K562 (cell line): ENCODE measurements around the gene USP10. TPM values are rescaled to one million over a fixed set of nuclear protein-coding genes. Genes with fewer than 3 reads are reported as not detected.

Experiments
- ATAC-seq: fragments of 200-7000 bp; cut with Tn5 transposase; 3 replicates; pipeline ENCODE4 v1.9.1; 2020; ENCODE audit warnings: moderate library complexity
- BruUV-seq: library from RNA; stranded (reverse); fragments of 400-500 nt; replicated peaks from 2 replicates; lab custom pipeline; 2021; lab: Mats Ljungman, UMichigan
- CTCF ChIA-PET: fragments of 300-600 bp; formaldehyde crosslinking; extraction: SDS; loops from one replicate; lab custom pipeline; 2021; ENCODE audit warnings: low intra/inter-chr PET ratio; lab: Yijun Ruan, JAX
- POLR2A ChIA-PET: fragments of 300-600, 350-650 bp; sonication (Branson Sonifier 250); formaldehyde crosslinking; extraction: SDS; loops from one replicate; lab custom pipeline; 2021; ENCODE audit warnings: antibody characterized with exemption, inconsistent platforms; lab: Yijun Ruan, JAX
- DNase-seq, 4 experiments: peaks; one replicate each; pipeline versions ENCODE4 v3.0.0 to v3.0.0-alpha.2; 2011 to 2018; ENCODE audit warnings: low spot score in 3 of 4, mixed read lengths in 3 of 4; ENCODE audit errors: extremely low read depth in 1 of 4
- FAIRE-seq: peaks from 2 replicates; lab custom pipeline; 2011; peaks lifted over from hg19 to GRCh38; lab: Jason Lieb, UNC
- H2AFZ ChIP-seq: 2 replicates; pipeline ENCODE4 v1.6.0; 2011; ENCODE audit warnings: low read depth, low read length, control low read depth, inconsistent platforms
- H3K27ac ChIP-seq: fragments of 200-600 bp; 3 replicates; pipeline ENCODE4 v1.8.0; 2011; ENCODE audit warnings: low read depth, mild to moderate bottlenecking, control low read depth, inconsistent platforms, low read length, moderate library complexity, mixed read lengths; ENCODE audit errors: extremely low read depth
- H3K27me3 ChIP-seq, 2 experiments: fragments of 300-600 bp in 1 of 2; 2 replicates in 1 of 2; 3 replicates in 1 of 2; pipeline versions ENCODE4 v1.6.0 to v1.8.0; 2011; ENCODE audit warnings: inconsistent platforms in 2 of 2, low read length in 2 of 2, mild to moderate bottlenecking in 1 of 2, mixed read lengths in 1 of 2, moderate library complexity in 1 of 2; ENCODE audit not compliant: control insufficient read depth in 2 of 2, insufficient read depth in 2 of 2
- H3K36me3 ChIP-seq: fragments of 300-600 bp; 3 replicates; pipeline ENCODE4 v1.8.0; 2011; ENCODE audit warnings: mild to moderate bottlenecking, low read length, inconsistent platforms; ENCODE audit not compliant: control insufficient read depth, insufficient read depth
- H3K4me1 ChIP-seq, 2 experiments: fragments of 200-600 bp in 1 of 2; replicated peaks in 1 of 2; 2 replicates in 1 of 2; 3 replicates in 1 of 2; pipeline versions ENCODE4 v1.5.1 to v1.8.0; 2011; ENCODE audit warnings: inconsistent platforms in 2 of 2, low read length in 2 of 2, mild to moderate bottlenecking in 1 of 2, mixed read lengths in 1 of 2, moderate library complexity in 1 of 2; ENCODE audit not compliant: control insufficient read depth in 2 of 2, insufficient read depth in 2 of 2
- H3K4me2 ChIP-seq: 2 replicates; pipeline ENCODE4 v1.6.1; 2011; ENCODE audit warnings: low read length, control low read depth, inconsistent platforms, mixed read lengths; ENCODE audit not compliant: insufficient read depth
- H3K4me3 ChIP-seq: fragments of 200-600 bp; sonication (generic), shearing (Covaris generic); 2 replicates; pipeline ENCODE4 v1.5.1; 2016; ENCODE audit warnings: control low read depth, inconsistent platforms
- H3K79me2 ChIP-seq: fragments of 200-600 bp; 3 replicates; pipeline ENCODE4 v1.8.0; 2011; ENCODE audit warnings: low read length, inconsistent platforms; ENCODE audit not compliant: control insufficient read depth, insufficient read depth
- H3K9ac ChIP-seq, 2 experiments: 2 replicates each; pipeline versions ENCODE4 v1.6.0 to v1.6.1; 2011; ENCODE audit warnings: low read depth in 2 of 2, low read length in 2 of 2, control low read depth in 1 of 2, inconsistent platforms in 1 of 2, mild to moderate bottlenecking in 1 of 2, mixed read lengths in 1 of 2; ENCODE audit not compliant: insufficient read depth in 1 of 2
- H3K9me1 ChIP-seq: one replicate; pipeline ENCODE4 v1.6.0; 2011; ENCODE audit warnings: inconsistent platforms, mild to moderate bottlenecking, low read length, moderate library complexity; ENCODE audit not compliant: control insufficient read depth, insufficient read depth
- H3K9me3 ChIP-seq: replicated peaks from 2 replicates; pipeline ENCODE4 v1.5.1; 2011; ENCODE audit warnings: low read depth, low read length, inconsistent platforms; ENCODE audit not compliant: control insufficient read depth, insufficient read depth
- H4K20me1 ChIP-seq: replicated peaks from 2 replicates; pipeline ENCODE4 v1.6.1; 2011; ENCODE audit warnings: low read length, inconsistent platforms, mixed read lengths; ENCODE audit not compliant: control insufficient read depth, insufficient read depth
- ATF1 ChIP-seq, 2 experiments: fragments of 450-650 bp in 1 of 2; IDR thresholded peaks; 2 replicates each; pipeline ENCODE4 v1.6.1; 2016; ENCODE audit warnings: missing compliant biosample characterization in 1 of 2, missing genetic modification characterization in 1 of 2
- BCOR ChIP-seq: fragments of 450-650 bp; IDR thresholded peaks from 2 replicates; pipeline ENCODE4 v1.6.1; 2016
- BMI1 ChIP-seq: fragments of 150-350 bp; IDR thresholded peaks from 2 replicates; pipeline ENCODE4 v1.6.1; 2014; ENCODE audit warnings: low read length
- CHCHD3 ChIP-seq: fragments of 250-450 bp; sonication (Bioruptor Pico); IDR thresholded peaks from 2 replicates; pipeline ENCODE4 v2.1.2; 2022; ENCODE audit warnings: mild to moderate bottlenecking
- CXXC5 ChIP-seq: fragments of 250-450 bp; sonication (Bioruptor Pico); IDR thresholded peaks from 2 replicates; pipeline ENCODE4 v1.8.0; 2022; ENCODE audit warnings: inconsistent platforms, mild to moderate bottlenecking, moderate library complexity
- GATA2 ChIP-seq: sonication (generic); formaldehyde crosslinking; IDR thresholded peaks from 2 replicates; pipeline ENCODE4 v1.4.0; 2020; ENCODE audit warnings: mild to moderate bottlenecking, missing genetic modification reagents
- KLF16 ChIP-seq: IDR thresholded peaks from 2 replicates; pipeline ENCODE4 v1.6.1; 2016; ENCODE audit warnings: antibody characterized with exemption
- PATZ1 ChIP-seq: fragments of 250-450 bp; sonication (Bioruptor Pico); IDR thresholded peaks from 2 replicates; pipeline ENCODE4 v1.5.0; 2020; ENCODE audit warnings: mild to moderate bottlenecking, borderline replicate concordance
- POLR2B ChIP-seq: fragments of 450-650 bp; IDR thresholded peaks from 2 replicates; pipeline ENCODE4 v1.6.1; 2018; ENCODE audit warnings: low read depth; ENCODE audit not compliant: partially characterized antibody
- RBM22 ChIP-seq: fragments of 200-400 bp; formaldehyde crosslinking; IDR thresholded peaks from 2 replicates; pipeline ENCODE4 v1.6.1; 2018; ENCODE audit warnings: low read length, low read depth; ENCODE audit not compliant: poor library complexity, severe bottlenecking
- TAF1 ChIP-seq: IDR thresholded peaks from 2 replicates; pipeline ENCODE4 v1.6.1; 2011; ENCODE audit warnings: mild to moderate bottlenecking, low read length, moderate library complexity; ENCODE audit not compliant: insufficient read depth, control insufficient read depth, severe bottlenecking; ENCODE audit errors: extremely low read depth
- XRCC5 ChIP-seq: fragments of 200-400 bp; formaldehyde crosslinking; IDR thresholded peaks from 2 replicates; pipeline ENCODE4 v1.6.1; 2017; ENCODE audit warnings: low read depth, mild to moderate bottlenecking, low read length
- ZFP36 ChIP-seq: fragments of 150-350 bp; IDR thresholded peaks from 2 replicates; pipeline ENCODE4 v1.6.1; 2018; ENCODE audit warnings: low read length, low read depth; ENCODE audit not compliant: partially characterized antibody
- ZNF347 ChIP-seq: fragments of 450-650 bp; formaldehyde crosslinking; IDR thresholded peaks from 2 replicates; pipeline ENCODE4 v1.4.0; 2020; ENCODE audit warnings: low read depth, mild to moderate bottlenecking, moderate library complexity
- ZNF766 ChIP-seq: fragments of 200-800 bp; sonication (Bioruptor generic); conservative IDR thresholded peaks from 2 replicates; pipeline ENCODE4 v1.6.1; 2016; ENCODE audit warnings: missing genetic modification characterization, missing compliant biosample characterization
- ZNF79 ChIP-seq: fragments of 250-450 bp; sonication (Bioruptor Pico); IDR thresholded peaks from 2 replicates; pipeline ENCODE4 v1.4.0; 2020; ENCODE audit warnings: low read depth, mild to moderate bottlenecking, moderate library complexity
- WGBS: fragments of 100-300 bp; shearing (Covaris generic); methylation state at CpG from one replicate; pipeline ENCODE4 v1.1.6; 2016; ENCODE audit warnings: low coverage, mixed read lengths; ENCODE audit not compliant: insufficient coverage; ENCODE audit errors: missing lambda C conversion rate; 5-methylcytosine and 5-hydroxymethylcytosine counted together
- in situ Hi-C: fragments of 300-500 bp; cut with MboI; formaldehyde crosslinking; loops from 4 replicates; pipeline ENCODE4 v1.15.0; 2018; ENCODE audit warnings: inconsistent platforms, mixed read lengths
- intact Hi-C: fragments of 100-400 bp; cut with micrococcal nuclease; formaldehyde crosslinking; loops from 2 replicates; pipeline ENCODE4 v1.14.2; 2022
- polyA plus RNA-seq, 8 experiments: library from polyadenylated mRNA; depleted of rRNA in 4 of 8; stranded (reverse) in 5 of 8; unstranded in 3 of 8; fragments of >200 nt; fragmentation: Nextera tagmentation in 2 of 8; fragmentation: Illumina TruSeq in 1 of 8; extraction: Ambion mirVana in 2 of 8; extraction: Trizol in 1 of 8; gene quantifications; 2 replicates each; pipeline versions ENCODE4 v1.2.1 to v1.2.3, GENCODE V29; 2011 to 2014; ENCODE audit warnings: inconsistent platforms in 1 of 8, missing spikeins in 1 of 8
- total RNA-seq, 7 experiments: library from RNA; depleted of rRNA in 6 of 7; stranded (reverse); fragments of >200 nt in 6 of 7; fragmentation: Illumina TruSeq in 2 of 7; extraction: Trizol in 2 of 7; gene quantifications; 2 replicates each; pipeline versions ENCODE4 v1.2.1 to v1.2.3, GENCODE V29; 2011 to 2021; ENCODE audit warnings: low replicate concordance in 1 of 7
- TF ChIP-seq, protein P1 (sequence below): IDR thresholded peaks from 2 replicates; pipeline ENCODE4 v1.6.1; 2011; ENCODE audit warnings: borderline replicate concordance, low read depth, mild to moderate bottlenecking, moderate library complexity, low read length; ENCODE audit not compliant: insufficient read depth, poor library complexity, severe bottlenecking
- TF ChIP-seq, protein P2 (sequence below): fragments of 250-450 bp; sonication (Bioruptor Pico); IDR thresholded peaks from 2 replicates; pipeline ENCODE4 v1.5.0; 2021; ENCODE audit warnings: mild to moderate bottlenecking, borderline replicate concordance

USP10 gene
- total and polyA plus RNA-seq, 9 of the 15 experiments (the other 6 are each of a cell fraction or from before 2014, with no cell fraction given): 61.7 to 197 (median 116) TPM

- peaks cover 64% of the 10 kb centered on the region for H3K36me3 ChIP-seq
- H3K27me3 ChIP-seq: no peaks in the 10 kb centered on the region
- in situ Hi-C loops: no loop called here
- H2AFZ ChIP-seq: no peak overlapping the region
- DNase-seq (no peak), FAIRE-seq (no peak), ATAC-seq (no peak)
- no peaks in the 10 kb centered on the region for H3K79me2 ChIP-seq
- 0 out of 5 replicates have a peak, but pooled peaks cover 0 to 2% of the 10 kb centered on the region in 2 experiments for H3K4me1 ChIP-seq
- intact Hi-C loops: no loop called here
- no peak overlapping the region for H3K4me2 ChIP-seq
- no TSS peak for BruUV-seq
- no peak overlapping the region for H3K4me3 ChIP-seq
- 99% methylated on average over 18 of the region's 18 CpGs for WGBS
- H4K20me1 ChIP-seq: no peaks in the 10 kb centered on the region
- ChIA-PET POLR2A (interaction anchor here (1.0 kb wide), 1 partner anchor 53 kb away, joined by 3 read pairs; no protein-coding TSS in a partner anchor), CTCF (no interaction called here)
- H3K9me1 ChIP-seq: no peaks in the 10 kb centered on the region
- H3K9ac ChIP-seq: no peak overlapping the region
- no peaks in the 10 kb centered on the region for H3K9me3 ChIP-seq
- no peak overlapping the region for H3K27ac ChIP-seq
- TF ChIP-seq, protein P1, sequence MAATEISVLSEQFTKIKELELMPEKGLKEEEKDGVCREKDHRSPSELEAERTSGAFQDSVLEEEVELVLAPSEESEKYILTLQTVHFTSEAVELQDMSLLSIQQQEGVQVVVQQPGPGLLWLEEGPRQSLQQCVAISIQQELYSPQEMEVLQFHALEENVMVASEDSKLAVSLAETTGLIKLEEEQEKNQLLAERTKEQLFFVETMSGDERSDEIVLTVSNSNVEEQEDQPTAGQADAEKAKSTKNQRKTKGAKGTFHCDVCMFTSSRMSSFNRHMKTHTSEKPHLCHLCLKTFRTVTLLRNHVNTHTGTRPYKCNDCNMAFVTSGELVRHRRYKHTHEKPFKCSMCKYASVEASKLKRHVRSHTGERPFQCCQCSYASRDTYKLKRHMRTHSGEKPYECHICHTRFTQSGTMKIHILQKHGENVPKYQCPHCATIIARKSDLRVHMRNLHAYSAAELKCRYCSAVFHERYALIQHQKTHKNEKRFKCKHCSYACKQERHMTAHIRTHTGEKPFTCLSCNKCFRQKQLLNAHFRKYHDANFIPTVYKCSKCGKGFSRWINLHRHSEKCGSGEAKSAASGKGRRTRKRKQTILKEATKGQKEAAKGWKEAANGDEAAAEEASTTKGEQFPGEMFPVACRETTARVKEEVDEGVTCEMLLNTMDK: no peak
- no peak for TF ChIP-seq ATF1 (CRISPR knock-in tag; IDR thresholded peaks at IDR 0.05)
- no peak for TF ChIP-seq ATF1 (tag; IDR thresholded peaks at IDR 0.05)
- no peak for TF ChIP-seq KLF16
- no peak for TF ChIP-seq ZFP36
- TF ChIP-seq BMI1: no peak
- TF ChIP-seq ZNF766 (CRISPR knock-in tag): no peak
- TF ChIP-seq ZNF347 (CRISPR knock-in tag): no peak
- no peak for TF ChIP-seq CXXC5
- no peak for TF ChIP-seq ZNF79 (CRISPR knock-in tag)
- TF ChIP-seq, protein P2, sequence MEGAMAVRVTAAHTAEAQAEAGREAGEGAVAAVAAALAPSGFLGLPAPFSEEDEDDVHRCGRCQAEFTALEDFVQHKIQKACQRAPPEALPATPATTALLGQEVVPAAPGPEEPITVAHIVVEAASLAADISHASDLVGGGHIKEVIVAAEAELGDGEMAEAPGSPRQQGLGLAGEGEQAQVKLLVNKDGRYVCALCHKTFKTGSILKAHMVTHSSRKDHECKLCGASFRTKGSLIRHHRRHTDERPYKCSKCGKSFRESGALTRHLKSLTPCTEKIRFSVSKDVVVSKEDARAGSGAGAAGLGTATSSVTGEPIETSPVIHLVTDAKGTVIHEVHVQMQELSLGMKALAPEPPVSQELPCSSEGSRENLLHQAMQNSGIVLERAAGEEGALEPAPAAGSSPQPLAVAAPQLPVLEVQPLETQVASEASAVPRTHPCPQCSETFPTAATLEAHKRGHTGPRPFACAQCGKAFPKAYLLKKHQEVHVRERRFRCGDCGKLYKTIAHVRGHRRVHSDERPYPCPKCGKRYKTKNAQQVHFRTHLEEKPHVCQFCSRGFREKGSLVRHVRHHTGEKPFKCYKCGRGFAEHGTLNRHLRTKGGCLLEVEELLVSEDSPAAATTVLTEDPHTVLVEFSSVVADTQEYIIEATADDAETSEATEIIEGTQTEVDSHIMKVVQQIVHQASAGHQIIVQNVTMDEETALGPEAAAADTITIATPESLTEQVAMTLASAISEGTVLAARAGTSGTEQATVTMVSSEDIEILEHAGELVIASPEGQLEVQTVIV (CRISPR knock-in tag): no peak
- no peak for TF ChIP-seq TAF1
- no peak for TF ChIP-seq PATZ1 (CRISPR knock-in tag)
- no peak for TF ChIP-seq XRCC5
- TF ChIP-seq POLR2B: no peak
- TF ChIP-seq BCOR: no peak
- no peak for TF ChIP-seq RBM22
- no peak for TF ChIP-seq CHCHD3 (CRISPR knock-in tag)
- TF ChIP-seq GATA2 (CRISPR knock-in tag): no peak
Observed at GRCh38 chr16:84778720-84779119, 78.9 kb downstream of the USP10 start.
